ENCODE results near the gene CACNB2.
A peak's percentile ranks its signal among the peaks of the same experiment; 100 is the strongest.

CACNB2 gene

DNA sequence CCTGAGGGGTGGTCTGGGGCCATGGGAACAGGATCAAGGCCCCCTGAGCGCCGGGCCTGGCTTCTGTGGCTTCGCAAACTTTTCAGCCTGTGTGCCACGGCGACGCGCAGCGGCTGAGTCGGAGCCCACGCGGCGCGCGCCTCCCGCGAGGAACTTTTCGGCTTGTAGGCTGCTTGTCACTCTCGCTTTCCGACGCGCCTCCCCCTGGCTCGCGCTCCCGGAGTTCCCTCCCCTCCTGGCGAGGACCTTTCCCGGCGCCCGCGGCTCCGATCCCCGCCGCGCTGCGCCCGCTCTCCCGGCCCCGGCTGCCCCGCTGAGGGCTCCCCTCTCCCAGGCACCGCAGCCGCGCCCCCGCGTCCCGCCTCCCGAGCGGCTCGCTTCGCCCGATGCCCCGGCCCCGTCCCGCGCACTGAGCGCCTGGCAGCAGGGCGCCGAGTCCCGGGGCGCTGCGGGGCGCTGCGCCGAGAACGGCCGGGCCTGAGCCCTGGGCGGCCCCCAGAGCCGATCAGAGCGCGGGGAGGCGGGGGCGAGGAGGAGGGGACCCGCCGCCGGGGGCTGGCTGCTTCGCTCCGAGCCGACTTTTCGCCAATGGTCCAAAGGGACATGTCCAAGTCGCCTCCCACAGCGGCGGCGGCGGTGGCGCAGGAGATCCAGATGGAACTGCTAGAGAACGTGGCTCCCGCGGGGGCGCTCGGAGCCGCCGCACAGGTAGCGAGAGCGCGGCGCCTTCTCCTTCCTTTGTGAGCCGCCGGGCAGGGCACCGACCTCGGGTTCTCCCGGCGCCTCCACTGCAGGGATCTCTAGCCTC lies at the start of gene CACNB2:
Gene CACNB2 (plus strand): TSS at position 276 of the 808 bp plus-strand sequence.
- CTCF ChIA-PET, result no interaction called here
- DNase-seq (ENCODE audit: extremely low spot score), result peak; percentile 55
- POLR2A ChIA-PET, result no interaction called here
- TF ChIP-seq ARNT (IDR thresholded peaks at IDR 0.05) (no peak), FOXK2 (IDR thresholded peaks at IDR 0.05) (no peak), FOXA1 (IDR thresholded peaks at IDR 0.05) (no peak), SP1 (IDR thresholded peaks at IDR 0.05) (no peak), CTBP1 (IDR thresholded peaks at IDR 0.05; ENCODE audit: borderline replicate concordance) (no peak), L3MBTL2 (conservative IDR thresholded peaks at IDR 0.05) (peak; percentile 71), LEF1 (IDR thresholded peaks at IDR 0.05; ENCODE audit: borderline replicate concordance) (no peak), ZNF384 (IDR thresholded peaks at IDR 0.05) (no peak), ELF4 (IDR thresholded peaks at IDR 0.05) (no peak), HDGF (IDR thresholded peaks at IDR 0.05; ENCODE audit: borderline replicate concordance) (no peak), FOXM1 (IDR thresholded peaks at IDR 0.05; ENCODE audit: borderline replicate concordance) (no peak; the same call in 1 of the 2 replicates), TARDBP (IDR thresholded peaks at IDR 0.05) (no peak), BHLHE40 (IDR thresholded peaks at IDR 0.05; ENCODE audit: borderline replicate concordance) (no peak), NFRKB (IDR thresholded peaks at IDR 0.05) (no peak), SUZ12 (IDR thresholded peaks at IDR 0.05) (no peak)
- TF ChIP-seq, protein P1, sequence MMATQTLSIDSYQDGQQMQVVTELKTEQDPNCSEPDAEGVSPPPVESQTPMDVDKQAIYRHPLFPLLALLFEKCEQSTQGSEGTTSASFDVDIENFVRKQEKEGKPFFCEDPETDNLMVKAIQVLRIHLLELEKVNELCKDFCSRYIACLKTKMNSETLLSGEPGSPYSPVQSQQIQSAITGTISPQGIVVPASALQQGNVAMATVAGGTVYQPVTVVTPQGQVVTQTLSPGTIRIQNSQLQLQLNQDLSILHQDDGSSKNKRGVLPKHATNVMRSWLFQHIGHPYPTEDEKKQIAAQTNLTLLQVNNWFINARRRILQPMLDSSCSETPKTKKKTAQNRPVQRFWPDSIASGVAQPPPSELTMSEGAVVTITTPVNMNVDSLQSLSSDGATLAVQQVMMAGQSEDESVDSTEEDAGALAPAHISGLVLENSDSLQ (IDR thresholded peaks at IDR 0.05), result peak; percentile 49; the same call in 1 of the 2 replicates

DNA sequence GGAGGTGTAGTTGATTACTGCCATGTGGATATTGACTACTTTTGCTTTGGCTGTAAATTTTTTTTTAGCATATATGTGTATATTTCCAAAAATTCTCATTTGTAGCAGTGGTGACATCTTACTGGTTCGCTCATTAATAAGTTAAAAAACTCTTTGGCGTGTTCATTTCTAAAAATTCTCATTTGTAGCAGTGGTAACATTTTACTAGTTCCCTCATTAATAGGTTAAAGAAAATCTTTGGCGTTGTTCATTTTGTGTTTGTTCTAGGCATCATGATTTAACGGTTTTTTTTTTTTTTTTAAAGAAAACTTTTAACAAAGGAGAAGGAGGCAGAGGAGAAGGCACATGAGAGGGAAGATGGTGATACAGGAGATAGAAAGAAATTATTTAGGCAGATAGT lies 45.9 kb upstream of the CACNB2 start:
- POLR2A ChIA-PET, result no interaction called here
- DNase-seq (ENCODE audit: extremely low spot score), result no peak
- TF ChIP-seq LEF1 (IDR thresholded peaks at IDR 0.05; ENCODE audit: borderline replicate concordance) (no peak), HDGF (IDR thresholded peaks at IDR 0.05; ENCODE audit: borderline replicate concordance) (no peak), TARDBP (IDR thresholded peaks at IDR 0.05) (no peak), ELF4 (IDR thresholded peaks at IDR 0.05) (no peak), SUZ12 (IDR thresholded peaks at IDR 0.05) (no peak), ARNT (IDR thresholded peaks at IDR 0.05) (no peak), FOXA1 (IDR thresholded peaks at IDR 0.05) (no peak), L3MBTL2 (conservative IDR thresholded peaks at IDR 0.05) (no peak), NFRKB (IDR thresholded peaks at IDR 0.05) (no peak), BHLHE40 (IDR thresholded peaks at IDR 0.05; ENCODE audit: borderline replicate concordance) (no peak), ZNF384 (IDR thresholded peaks at IDR 0.05) (no peak), CTBP1 (IDR thresholded peaks at IDR 0.05; ENCODE audit: borderline replicate concordance) (no peak), FOXK2 (IDR thresholded peaks at IDR 0.05) (no peak), SP1 (IDR thresholded peaks at IDR 0.05) (no peak), FOXM1 (IDR thresholded peaks at IDR 0.05; ENCODE audit: borderline replicate concordance) (no peak)
- TF ChIP-seq, protein P1 (IDR thresholded peaks at IDR 0.05), result no peak
- CTCF ChIA-PET, result no interaction called here

DNA sequence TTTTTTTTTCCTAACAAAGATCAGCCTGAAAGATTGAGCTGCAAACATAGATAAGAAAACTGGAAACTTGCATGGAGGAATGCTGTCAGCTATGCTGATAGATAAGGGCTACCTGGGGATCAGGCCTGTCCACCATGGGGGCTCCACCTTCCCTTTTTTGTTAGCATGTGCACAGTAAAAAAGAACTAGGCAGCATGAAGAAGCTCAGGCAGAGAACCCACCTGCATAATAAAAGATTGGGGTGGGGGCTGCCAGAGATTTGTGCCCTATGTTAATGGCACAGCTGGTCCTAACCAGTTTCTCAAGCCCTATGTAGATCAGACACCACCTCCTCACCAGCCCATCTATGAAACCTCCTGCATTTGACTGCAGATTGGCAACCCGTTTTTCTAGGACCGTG lies 45.4 kb upstream of the CACNB2 start:
- TF ChIP-seq ARNT (IDR thresholded peaks at IDR 0.05) (no peak), BHLHE40 (IDR thresholded peaks at IDR 0.05; ENCODE audit: borderline replicate concordance) (no peak), LEF1 (IDR thresholded peaks at IDR 0.05; ENCODE audit: borderline replicate concordance) (no peak), SP1 (IDR thresholded peaks at IDR 0.05) (no peak), HDGF (IDR thresholded peaks at IDR 0.05; ENCODE audit: borderline replicate concordance) (no peak), L3MBTL2 (conservative IDR thresholded peaks at IDR 0.05) (no peak), FOXM1 (IDR thresholded peaks at IDR 0.05; ENCODE audit: borderline replicate concordance) (no peak)
- DNase-seq (ENCODE audit: extremely low spot score), result no peak
- POLR2A ChIA-PET, result no interaction called here
- CTCF ChIA-PET, result no interaction called here

DNA sequence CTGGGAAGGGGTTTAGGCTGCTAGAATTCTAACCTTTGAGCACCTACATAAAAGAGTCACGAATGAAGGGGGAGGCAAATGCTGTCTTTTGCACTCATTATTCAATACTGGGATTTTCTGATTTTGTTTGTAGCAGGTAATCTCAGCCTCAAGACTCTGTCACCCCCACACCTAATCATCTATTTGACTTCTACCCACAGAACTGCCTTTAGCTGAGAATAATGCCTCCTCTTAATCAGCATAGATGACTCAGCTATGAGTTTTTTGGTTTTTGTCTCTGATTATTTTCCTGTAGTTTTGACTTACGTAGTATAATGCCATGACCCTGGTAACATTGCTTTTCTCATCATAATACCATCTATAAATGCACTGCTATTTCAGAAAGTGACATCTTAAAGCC lies 42.7 kb upstream of the CACNB2 start:
- no peak for TF ChIP-seq LEF1 (IDR thresholded peaks at IDR 0.05; ENCODE audit: borderline replicate concordance)
- TF ChIP-seq ARNT (IDR thresholded peaks at IDR 0.05), result no peak
- TF ChIP-seq TARDBP (IDR thresholded peaks at IDR 0.05), result no peak
- TF ChIP-seq BHLHE40 (IDR thresholded peaks at IDR 0.05; ENCODE audit: borderline replicate concordance), result no peak
- TF ChIP-seq FOXM1 (IDR thresholded peaks at IDR 0.05; ENCODE audit: borderline replicate concordance), result no peak
- TF ChIP-seq L3MBTL2 (conservative IDR thresholded peaks at IDR 0.05), result no peak
- TF ChIP-seq SP1 (IDR thresholded peaks at IDR 0.05), result no peak
- TF ChIP-seq, protein P1 (IDR thresholded peaks at IDR 0.05), result no peak
- TF ChIP-seq HDGF (IDR thresholded peaks at IDR 0.05; ENCODE audit: borderline replicate concordance), result no peak
- ChIA-PET POLR2A (no interaction called here), CTCF (no interaction called here)
- DNase-seq (ENCODE audit: extremely low spot score), result no peak

DNA sequence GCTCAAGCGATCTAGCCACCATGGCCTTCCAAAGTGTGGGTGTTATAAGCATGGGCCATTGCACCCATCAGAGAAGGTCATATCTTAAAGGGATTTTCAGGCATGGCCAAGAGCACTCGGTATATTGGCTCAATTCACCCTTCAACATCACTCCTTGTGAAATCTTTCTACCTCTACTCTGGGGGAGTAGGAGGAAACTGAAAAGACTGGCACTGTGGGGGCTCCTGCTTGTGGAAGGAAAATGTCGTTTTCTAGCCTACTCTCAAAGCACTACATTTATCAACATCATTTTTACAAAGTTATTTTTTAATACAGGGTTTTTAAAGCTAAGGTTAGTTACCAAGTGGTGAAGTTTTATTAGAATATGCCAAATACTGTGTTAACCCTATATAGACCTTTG lies 42.0 kb upstream of the CACNB2 start:
- DNase-seq (ENCODE audit: extremely low spot score), result no peak
- CTCF ChIA-PET, result no interaction called here
- POLR2A ChIA-PET, result no interaction called here
- no peak for TF ChIP-seq LEF1 (IDR thresholded peaks at IDR 0.05; ENCODE audit: borderline replicate concordance)
- no peak for TF ChIP-seq ELF4 (IDR thresholded peaks at IDR 0.05)
- no peak for TF ChIP-seq HDGF (IDR thresholded peaks at IDR 0.05; ENCODE audit: borderline replicate concordance)
- TF ChIP-seq ZNF384 (IDR thresholded peaks at IDR 0.05), result no peak
- TF ChIP-seq L3MBTL2 (conservative IDR thresholded peaks at IDR 0.05), result no peak
- TF ChIP-seq CTBP1 (IDR thresholded peaks at IDR 0.05; ENCODE audit: borderline replicate concordance), result no peak
- TF ChIP-seq SP1 (IDR thresholded peaks at IDR 0.05), result no peak
- no peak for TF ChIP-seq SUZ12 (IDR thresholded peaks at IDR 0.05)
- TF ChIP-seq NFRKB (IDR thresholded peaks at IDR 0.05), result no peak
- TF ChIP-seq FOXM1 (IDR thresholded peaks at IDR 0.05; ENCODE audit: borderline replicate concordance), result no peak
- no peak for TF ChIP-seq FOXA1 (IDR thresholded peaks at IDR 0.05)
- no peak for TF ChIP-seq BHLHE40 (IDR thresholded peaks at IDR 0.05; ENCODE audit: borderline replicate concordance)
- TF ChIP-seq FOXK2 (IDR thresholded peaks at IDR 0.05), result no peak
